GM19238 (cell line): ENCODE data around the gene FNIP1.
"Not testable (repeated sequence)": the region's sequence is repeated elsewhere in the genome, so short reads cannot be mapped to it uniquely, and the experiment has no call there.

Source experiments
- DNase-seq: peaks from one replicate; pipeline ENCODE4 v3.0.0; 2011; ENCODE audit warnings: low spot score; ENCODE audit not compliant: insufficient read length

The FNIP1 gene

DNA sequence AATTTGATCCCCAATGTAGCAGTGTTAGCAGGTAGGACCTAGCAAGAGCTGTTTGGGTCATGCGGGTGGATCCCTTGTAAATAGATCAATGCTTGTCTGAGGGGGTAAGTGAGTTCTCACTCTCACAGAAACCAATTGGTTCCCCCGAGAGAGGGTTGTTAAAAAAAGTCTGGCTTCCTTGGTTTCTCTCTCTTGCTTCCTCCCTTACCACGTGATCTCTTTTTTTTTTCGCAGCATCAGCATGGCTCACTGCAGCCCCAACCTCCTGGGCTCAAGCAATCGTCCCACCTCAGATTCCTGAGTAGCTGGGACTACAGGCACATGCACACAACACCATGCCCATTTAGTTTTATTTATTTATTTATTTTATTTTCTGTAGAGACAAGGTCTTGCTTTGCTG, 188.2 kb downstream of the FNIP1 start:
- DNase-seq = no peak

GRCh38 chr5:131607903-131608540, 188.8 kb downstream of the FNIP1 start:
- no peak for DNase-seq

DNA sequence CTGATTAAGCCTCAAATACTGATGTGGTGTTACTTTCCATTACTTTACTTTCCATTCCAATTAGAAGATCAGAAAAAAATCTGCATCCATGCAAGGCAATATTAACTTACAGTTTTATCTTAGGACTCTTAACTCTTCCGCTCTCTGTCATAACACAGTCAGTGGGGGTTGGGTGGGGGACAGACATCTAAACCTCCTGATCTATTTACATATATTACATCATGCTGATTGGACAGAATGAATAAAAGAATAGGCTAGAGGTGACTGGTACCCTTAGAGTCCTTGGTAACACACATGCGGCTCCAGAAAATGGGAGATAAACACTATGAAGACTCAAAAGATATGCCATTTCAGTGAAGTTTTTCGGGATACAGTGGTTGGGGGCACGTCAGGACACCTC, 189.4 kb downstream of the FNIP1 start:
- no peak for DNase-seq

GRCh38 chr5:131605086-131605485, 191.7 kb downstream of the FNIP1 start:
- no peak for DNase-seq

DNA sequence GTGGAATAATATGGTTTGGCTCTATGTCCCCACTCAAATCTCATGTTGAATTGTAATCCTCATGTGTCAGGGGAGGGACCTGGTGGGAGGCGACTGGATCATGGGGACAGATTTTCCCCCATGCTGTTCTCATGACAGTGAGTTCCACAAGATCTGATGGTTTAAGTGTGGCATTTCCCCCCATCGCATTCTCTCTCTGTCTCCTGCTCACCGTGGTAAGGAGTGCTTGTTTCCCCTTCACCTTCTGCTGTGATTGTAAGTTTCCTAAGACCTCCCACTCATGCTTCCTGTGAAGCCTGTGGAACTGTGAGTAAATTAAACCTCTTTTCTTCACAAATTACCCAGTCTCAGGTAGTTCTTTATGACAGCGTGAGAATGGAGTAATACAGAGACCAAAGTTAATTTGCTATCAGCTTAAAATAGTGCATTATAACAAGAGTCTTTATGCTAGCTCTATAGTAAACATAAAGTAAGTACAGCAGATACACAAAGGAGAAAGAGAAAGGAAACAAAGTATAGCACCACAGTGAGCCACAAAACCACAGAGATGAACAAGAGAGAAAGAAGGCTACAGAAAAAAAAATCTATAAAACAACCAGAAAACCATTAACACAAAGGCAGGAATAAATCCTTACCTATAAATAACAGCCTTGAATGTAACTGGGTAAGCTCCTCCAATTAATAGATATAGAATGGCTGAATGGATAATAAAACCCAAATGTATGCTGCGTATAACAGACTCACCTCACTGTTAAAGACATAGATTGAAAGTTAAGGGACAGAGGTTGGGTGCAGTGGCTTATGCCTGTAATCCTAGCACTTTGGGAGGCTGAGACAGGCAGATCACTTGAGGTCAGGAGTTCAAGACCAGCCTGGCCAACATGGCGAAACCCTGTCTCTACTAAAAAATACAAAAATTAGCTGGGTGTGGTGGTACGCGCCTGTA, 201.5 kb downstream of the FNIP1 start:
- no peak for DNase-seq

- no peak for DNase-seq
These were observed 202.9 kb downstream of the FNIP1 start for GRCh38 chr5:131593921-131594320.

DNA sequence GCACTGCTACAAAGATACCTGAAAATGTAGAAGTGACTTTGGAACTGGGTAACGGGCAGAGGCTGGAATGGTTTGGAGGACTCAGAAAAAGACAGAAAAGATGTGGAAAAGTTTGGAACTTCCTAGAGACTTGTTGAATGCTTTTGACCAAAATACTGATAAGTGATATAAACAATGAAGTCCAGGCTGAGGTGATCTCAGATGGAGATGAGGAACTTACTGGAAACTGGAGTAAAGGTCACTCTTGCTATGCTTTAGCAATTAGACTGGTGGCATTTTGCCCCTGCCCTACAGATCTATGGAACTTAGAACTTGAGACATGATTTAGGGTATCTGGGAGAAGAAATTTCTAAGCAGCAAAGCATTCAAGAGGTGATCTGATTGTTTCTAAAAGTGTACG, 203.4 kb downstream of the FNIP1 start:
- not testable (repeated sequence) for DNase-seq
